Uterus (tissue), 4 donors: ENCODE results near the gene FABP2. TPM values are rescaled to one million over a fixed set of nuclear protein-coding genes. Genes with fewer than 3 reads are reported as not detected.

Experiments
- DNase-seq, 2 donors: peaks; one replicate each; pipeline ENCODE4 v3.0.0-alpha.2; 2019 to 2020
- H3K27ac ChIP-seq, 2 donors: fragments of 200-600 bp; sonication (generic); 1 replicate in 1 of 2; 2 replicates in 1 of 2; pipeline ENCODE4 v1.5.1; 2016 to 2018
- H3K27me3 ChIP-seq, 2 donors: fragments of 200-600 bp; sonication (generic); one replicate each; pipeline ENCODE4 v1.5.1; 2018 to 2019; ENCODE audit warnings: control low read depth in 1 of 2
- H3K36me3 ChIP-seq, 2 donors: fragments of 200-600 bp; sonication (generic); one replicate each; pipeline ENCODE4 v1.5.1; 2019; ENCODE audit warnings: control low read depth in 1 of 2
- H3K4me1 ChIP-seq, 2 donors: fragments of 200-600 bp; sonication (generic); one replicate each; pipeline ENCODE4 v1.5.1; 2018 to 2019; ENCODE audit warnings: control low read depth in 1 of 2
- H3K4me3 ChIP-seq, 2 donors: fragments of 200-600 bp; sonication (generic); 1 replicate in 1 of 2; 2 replicates in 1 of 2; pipeline ENCODE4 v1.5.1; 2018 to 2019; ENCODE audit warnings: mild to moderate bottlenecking in 1 of 2
- H3K9me3 ChIP-seq, 2 donors: fragments of 200-600 bp; sonication (generic); one replicate each; pipeline ENCODE4 v1.5.1; 2019; ENCODE audit warnings: control low read depth in 1 of 2
- POLR2A ChIP-seq, 2 donors: fragments of 450-650 bp; IDR thresholded peaks; one replicate each; pipeline ENCODE4 v1.6.1; 2016; ENCODE audit warnings: antibody characterized with exemption in 2 of 2, mild to moderate bottlenecking in 1 of 2, moderate library complexity in 1 of 2
- intact Hi-C: fragments of 100-400 bp; cut with DNase I; formaldehyde crosslinking; loops from one replicate; pipeline ENCODE4 v1.15.1; 2023; ENCODE audit warnings: low total_unique reads
- total RNA-seq, 4 donors: library from RNA; depleted of rRNA in 3 of 4; stranded (reverse); fragments of >200 nt in 3 of 4; gene quantifications; one replicate each; pipeline versions ENCODE4 v1.1.0 to v1.2.4, GENCODE V29; 2014 to 2023
- TF ChIP-seq, protein P1 (sequence below), 4 experiments: fragments of 200-600 bp in 2 of 4; fragments of 450-650 bp in 2 of 4; sonication (generic) in 2 of 4; IDR thresholded peaks; one replicate each; pipeline ENCODE4 v1.5.1; 2016 to 2019; ENCODE audit warnings: antibody characterized with exemption in 4 of 4, mild to moderate bottlenecking in 2 of 4, moderate library complexity in 1 of 4
- donor health status: DM: yes; HTN: yes; CAD: no.

FABP2 gene
- total RNA-seq, 4 donors from 2014 or later = not detected

DNA sequence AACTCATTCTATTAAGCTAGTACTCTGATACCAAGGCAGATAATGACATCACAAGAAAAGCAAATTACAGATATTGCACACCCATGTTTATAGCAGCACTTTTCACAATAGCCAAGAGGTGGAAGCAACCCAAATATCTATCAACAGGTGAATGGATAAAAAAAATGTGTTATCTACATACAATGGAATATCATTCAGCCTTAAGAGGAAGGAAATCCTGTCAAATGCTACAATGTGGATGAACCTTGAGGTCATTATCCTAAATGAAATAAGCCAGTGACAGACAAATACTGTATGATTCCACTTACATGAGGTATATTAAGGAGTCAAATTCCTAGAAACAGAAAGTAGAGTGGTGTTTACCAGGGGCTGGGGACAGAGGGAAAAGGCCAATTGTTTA is 14.3 kb downstream of the FABP2 start:
- no peak for DNase-seq
- TF ChIP-seq POLR2A (IDR thresholded peaks at IDR 0.05) = no peak
- TF ChIP-seq, protein P1, sequence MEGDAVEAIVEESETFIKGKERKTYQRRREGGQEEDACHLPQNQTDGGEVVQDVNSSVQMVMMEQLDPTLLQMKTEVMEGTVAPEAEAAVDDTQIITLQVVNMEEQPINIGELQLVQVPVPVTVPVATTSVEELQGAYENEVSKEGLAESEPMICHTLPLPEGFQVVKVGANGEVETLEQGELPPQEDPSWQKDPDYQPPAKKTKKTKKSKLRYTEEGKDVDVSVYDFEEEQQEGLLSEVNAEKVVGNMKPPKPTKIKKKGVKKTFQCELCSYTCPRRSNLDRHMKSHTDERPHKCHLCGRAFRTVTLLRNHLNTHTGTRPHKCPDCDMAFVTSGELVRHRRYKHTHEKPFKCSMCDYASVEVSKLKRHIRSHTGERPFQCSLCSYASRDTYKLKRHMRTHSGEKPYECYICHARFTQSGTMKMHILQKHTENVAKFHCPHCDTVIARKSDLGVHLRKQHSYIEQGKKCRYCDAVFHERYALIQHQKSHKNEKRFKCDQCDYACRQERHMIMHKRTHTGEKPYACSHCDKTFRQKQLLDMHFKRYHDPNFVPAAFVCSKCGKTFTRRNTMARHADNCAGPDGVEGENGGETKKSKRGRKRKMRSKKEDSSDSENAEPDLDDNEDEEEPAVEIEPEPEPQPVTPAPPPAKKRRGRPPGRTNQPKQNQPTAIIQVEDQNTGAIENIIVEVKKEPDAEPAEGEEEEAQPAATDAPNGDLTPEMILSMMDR (IDR thresholded peaks at IDR 0.05) = no peak
- Histone ChIP-seq H3K4me3 (no peak overlapping the region), H3K27ac (no peak overlapping the region), H3K4me1 (no peaks in the 10 kb centered on the region), H3K9me3 (no peaks in the 10 kb centered on the region), H3K36me3 (no peaks in the 10 kb centered on the region), H3K27me3 (no peaks in the 10 kb centered on the region)
- intact Hi-C loops = no loop called here

DNA sequence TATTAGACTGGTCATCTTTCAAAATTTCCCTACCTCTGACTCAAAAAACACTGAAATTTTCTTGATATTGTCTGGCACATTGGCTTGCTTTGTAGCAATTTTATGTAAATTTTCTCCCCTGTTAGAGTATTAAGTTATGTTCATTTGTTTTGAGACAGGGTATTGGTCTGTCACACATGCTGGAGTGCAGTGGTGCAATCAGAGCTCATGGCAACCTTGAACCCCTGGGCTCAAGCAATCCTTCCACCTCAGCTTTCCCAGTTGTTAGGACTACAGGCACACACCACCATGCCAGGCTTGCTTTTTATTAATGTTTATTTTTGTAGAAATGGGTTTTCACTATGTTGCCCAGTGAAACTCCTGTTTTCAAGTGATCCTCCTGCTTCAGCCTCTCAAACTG is 17.5 kb downstream of the FABP2 start:
- H3K4me3 ChIP-seq = no peak overlapping the region
- H3K27ac ChIP-seq = no peak overlapping the region
- no peaks in the 10 kb centered on the region for H3K9me3 ChIP-seq
- no peaks in the 10 kb centered on the region for H3K36me3 ChIP-seq
- H3K27me3 ChIP-seq = no peaks in the 10 kb centered on the region
- intact Hi-C loops = no loop called here
- TF ChIP-seq, protein P1 (IDR thresholded peaks at IDR 0.05) = no peak
- TF ChIP-seq POLR2A (IDR thresholded peaks at IDR 0.05) = no peak
- H3K4me1 ChIP-seq = no peaks in the 10 kb centered on the region
- DNase-seq = no peak

DNA sequence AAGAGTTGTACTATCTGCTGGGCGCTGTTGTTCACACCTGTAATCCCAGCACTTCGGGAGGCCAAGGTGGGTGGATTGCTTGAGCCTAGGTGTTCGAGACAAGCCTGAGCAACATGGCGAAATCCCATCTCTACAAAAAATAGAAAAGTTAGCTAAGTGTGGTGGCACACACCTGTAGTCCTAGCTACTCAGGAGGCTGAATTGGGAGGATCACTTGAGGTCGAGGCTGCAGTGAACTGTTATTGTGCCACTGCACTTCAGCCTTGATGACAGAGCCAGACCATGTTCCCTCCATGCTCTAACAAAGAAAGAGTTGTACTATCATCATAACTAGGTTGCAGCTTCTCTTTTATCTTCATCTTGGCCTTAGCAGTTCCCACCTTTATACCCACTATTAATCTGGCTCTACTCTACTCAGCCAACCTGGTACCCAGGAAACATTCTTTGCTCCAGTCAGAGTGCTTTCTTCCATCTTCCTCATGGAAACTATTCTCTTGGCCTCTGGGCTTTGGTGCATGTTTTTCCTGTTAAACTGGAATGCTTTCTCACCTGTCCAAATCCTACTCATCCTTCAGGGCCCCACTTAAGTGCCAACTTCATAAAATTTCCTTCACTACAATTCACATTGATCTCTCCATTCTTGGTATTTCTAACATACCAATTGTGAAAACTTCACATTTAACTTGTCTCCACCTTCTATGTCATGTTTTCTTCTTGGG is 18.2 kb downstream of the FABP2 start:
- Histone ChIP-seq H3K4me1 (peaks cover 0 to 5% of the 10 kb centered on the region in 2 donors), H3K9me3 (no peaks in the 10 kb centered on the region), H3K36me3 (no peaks in the 10 kb centered on the region), H3K4me3 (no peak overlapping the region), H3K27me3 (no peaks in the 10 kb centered on the region), H3K27ac (no peak overlapping the region)
- TF ChIP-seq POLR2A (IDR thresholded peaks at IDR 0.05) = no peak
- TF ChIP-seq, protein P1 (IDR thresholded peaks at IDR 0.05) = no peak
- intact Hi-C loops = no loop called here
- DNase-seq = no peak

DNA sequence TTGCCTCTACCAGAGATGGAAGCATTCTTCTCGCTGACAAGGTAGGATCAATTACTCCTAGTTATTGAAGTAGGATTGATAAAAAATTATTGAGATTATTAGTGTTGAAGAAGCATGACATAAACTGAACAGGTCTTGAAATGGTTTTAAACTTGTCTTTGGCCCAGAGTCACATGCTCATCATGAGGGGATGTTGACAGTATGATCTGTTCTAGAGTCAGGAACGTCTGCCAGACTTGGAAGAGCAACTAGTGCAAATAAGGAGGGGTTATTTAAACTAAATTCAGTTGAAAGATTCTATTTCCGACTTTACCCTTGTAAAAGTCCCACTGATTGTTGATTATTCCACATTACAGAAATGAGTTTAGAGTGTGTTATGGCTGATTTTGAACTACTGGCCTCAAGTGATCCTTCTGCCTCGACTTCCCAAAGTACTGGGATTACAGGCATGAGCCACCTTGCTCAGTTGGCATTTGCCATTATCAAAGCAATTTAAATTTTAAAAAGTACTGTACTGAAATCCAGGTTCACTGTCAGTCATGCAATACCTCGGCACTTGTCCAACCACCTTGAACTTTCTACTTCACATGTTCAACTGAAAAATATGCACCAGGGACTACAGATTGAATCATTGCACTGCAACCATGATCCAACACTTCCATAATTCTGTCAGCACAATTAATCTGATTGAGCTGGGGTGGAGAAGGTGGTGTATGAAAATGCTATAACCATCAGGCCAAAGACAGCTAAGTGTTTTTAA is 19.7 kb downstream of the FABP2 start:
- TF ChIP-seq, protein P1 (IDR thresholded peaks at IDR 0.05) = no peak
- TF ChIP-seq POLR2A (IDR thresholded peaks at IDR 0.05) = no peak
- H3K36me3 ChIP-seq = no peaks in the 10 kb centered on the region
- H3K4me1 ChIP-seq = peaks cover 0 to 9% of the 10 kb centered on the region in 2 donors
- intact Hi-C loops = no loop called here
- H3K27me3 ChIP-seq = no peaks in the 10 kb centered on the region
- no peak overlapping the region for H3K4me3 ChIP-seq
- H3K9me3 ChIP-seq = no peaks in the 10 kb centered on the region
- no peak for DNase-seq
- no peak overlapping the region for H3K27ac ChIP-seq
